Nephron (organoid): Measurements from ENCODE around the gene DUS1L.

ENCODE experiments used
- H3K27ac Mint-ChIP-seq, 3 experiments: 2 replicates each; pipeline ENCODE4 v1.8.0; 2020; ENCODE audit warnings: mixed read lengths in 3 of 3, mild to moderate bottlenecking in 2 of 3, moderate library complexity in 1 of 3
- H3K27me3 Mint-ChIP-seq: 2 replicates; pipeline ENCODE4 v1.8.0; 2021; ENCODE audit warnings: low read depth, mild to moderate bottlenecking, moderate library complexity, mixed read lengths
- H3K36me3 Mint-ChIP-seq: 2 replicates; pipeline ENCODE4 v1.8.0; 2020; ENCODE audit warnings: low read depth, mixed read lengths
- H3K4me1 Mint-ChIP-seq: 2 replicates; pipeline ENCODE4 v1.8.0; 2020; ENCODE audit warnings: mixed read lengths
- H3K4me3 Mint-ChIP-seq, 3 experiments: 2 replicates each; pipeline ENCODE4 v1.8.0; 2020; ENCODE audit warnings: mild to moderate bottlenecking in 3 of 3, mixed read lengths in 3 of 3, moderate library complexity in 2 of 3
- H3K9me3 Mint-ChIP-seq: 2 replicates; pipeline ENCODE4 v1.8.0; 2020; ENCODE audit warnings: mixed read lengths
- TF ChIP-seq, protein P1 (sequence below), 3 experiments: fragments of 200-600 bp; sonication (generic); IDR thresholded peaks; one replicate each; pipeline ENCODE4 v1.5.0; 2021; ENCODE audit warnings: antibody characterized with exemption in 3 of 3; ENCODE audit not compliant: unreplicated experiment in 3 of 3

DUS1L gene

DNA sequence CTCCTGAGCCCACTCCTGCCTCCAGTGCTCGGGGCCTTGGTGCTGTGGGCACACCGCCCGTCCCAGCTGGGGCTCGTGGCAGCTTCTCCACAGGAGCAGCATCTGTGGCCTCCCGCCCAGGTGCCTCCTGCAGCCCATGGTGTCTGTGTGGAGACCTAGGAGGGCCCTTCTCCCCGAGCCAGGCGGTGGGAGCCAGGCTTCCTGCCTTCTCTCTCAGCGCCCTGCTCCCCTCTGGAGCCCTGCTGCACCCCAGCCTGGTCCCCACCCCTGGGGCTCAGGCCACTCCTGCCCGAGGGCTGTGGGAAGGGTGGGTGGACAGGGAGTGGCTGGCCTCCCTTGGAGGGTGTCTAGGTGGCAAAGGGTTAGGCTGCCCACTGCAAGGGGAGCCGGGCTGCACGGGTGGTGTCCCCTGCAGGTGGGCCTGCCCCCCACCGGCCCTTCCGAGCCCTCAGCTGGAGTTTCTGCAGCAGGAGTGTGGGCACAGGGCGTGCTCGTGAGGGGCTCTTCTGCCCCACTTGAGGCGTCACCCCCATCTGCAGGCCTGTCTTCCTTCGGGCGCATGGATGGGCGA, 53.9 kb downstream of the DUS1L start:
- Mint-ChIP-seq H3K27ac (no peak overlapping the region), H3K4me1 (no peaks in the 10 kb centered on the region), H3K27me3 (no peaks in the 10 kb centered on the region), H3K4me3 (no peak overlapping the region), H3K9me3 (no peaks in the 10 kb centered on the region), H3K36me3 (no peaks in the 10 kb centered on the region)
- TF ChIP-seq, protein P1, sequence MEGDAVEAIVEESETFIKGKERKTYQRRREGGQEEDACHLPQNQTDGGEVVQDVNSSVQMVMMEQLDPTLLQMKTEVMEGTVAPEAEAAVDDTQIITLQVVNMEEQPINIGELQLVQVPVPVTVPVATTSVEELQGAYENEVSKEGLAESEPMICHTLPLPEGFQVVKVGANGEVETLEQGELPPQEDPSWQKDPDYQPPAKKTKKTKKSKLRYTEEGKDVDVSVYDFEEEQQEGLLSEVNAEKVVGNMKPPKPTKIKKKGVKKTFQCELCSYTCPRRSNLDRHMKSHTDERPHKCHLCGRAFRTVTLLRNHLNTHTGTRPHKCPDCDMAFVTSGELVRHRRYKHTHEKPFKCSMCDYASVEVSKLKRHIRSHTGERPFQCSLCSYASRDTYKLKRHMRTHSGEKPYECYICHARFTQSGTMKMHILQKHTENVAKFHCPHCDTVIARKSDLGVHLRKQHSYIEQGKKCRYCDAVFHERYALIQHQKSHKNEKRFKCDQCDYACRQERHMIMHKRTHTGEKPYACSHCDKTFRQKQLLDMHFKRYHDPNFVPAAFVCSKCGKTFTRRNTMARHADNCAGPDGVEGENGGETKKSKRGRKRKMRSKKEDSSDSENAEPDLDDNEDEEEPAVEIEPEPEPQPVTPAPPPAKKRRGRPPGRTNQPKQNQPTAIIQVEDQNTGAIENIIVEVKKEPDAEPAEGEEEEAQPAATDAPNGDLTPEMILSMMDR (IDR thresholded peaks at IDR 0.05; ENCODE audit: unreplicated experiment in 3 of 3), result no peak

DNA sequence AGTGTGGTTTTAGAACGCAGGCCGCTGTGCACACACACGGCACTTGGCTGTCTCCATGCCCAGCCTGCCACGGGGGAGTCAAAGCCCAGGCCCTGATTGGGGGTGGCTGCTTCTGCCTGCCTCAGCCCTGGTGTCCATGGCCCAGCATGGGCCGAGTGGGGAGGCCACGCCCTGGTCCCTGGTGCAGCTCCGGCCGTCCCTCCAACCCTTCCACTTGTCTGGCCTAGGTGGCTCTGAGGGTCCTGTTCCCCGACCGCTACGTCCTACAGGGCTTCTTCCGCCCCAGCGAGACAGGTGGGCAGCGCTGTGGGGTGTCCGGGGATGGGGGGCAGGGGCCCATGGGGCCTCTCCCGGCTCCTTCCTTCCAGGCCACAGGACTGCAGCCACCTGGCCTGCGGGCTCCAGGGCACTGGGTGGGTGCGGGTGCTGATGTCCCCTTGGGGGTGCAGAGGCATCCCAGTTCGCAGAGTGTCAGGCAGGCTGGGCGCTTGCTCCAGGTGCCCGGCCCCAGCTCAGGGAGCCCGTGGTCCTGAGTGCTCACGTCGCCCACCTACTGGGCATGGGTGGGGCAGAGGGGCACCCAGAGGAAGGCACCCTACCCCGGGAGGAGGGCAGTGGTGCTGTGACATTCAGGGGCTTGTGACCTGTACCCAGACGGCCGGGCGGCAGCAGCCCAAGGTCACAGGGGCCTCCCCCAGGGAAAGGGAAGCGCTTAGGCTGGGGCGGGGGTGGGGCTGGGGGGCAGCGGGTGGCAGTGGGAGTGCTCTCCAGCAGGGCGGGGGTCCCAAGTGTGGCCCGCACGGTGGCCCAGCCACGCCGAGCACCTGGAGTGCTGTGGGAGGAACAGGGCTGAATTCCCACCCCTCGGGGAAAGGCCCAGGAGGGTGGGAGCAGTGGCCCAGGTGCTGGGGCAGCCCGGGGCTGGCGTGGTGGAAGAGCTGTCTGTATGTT, 54.8 kb downstream of the DUS1L start:
- Mint-ChIP-seq H3K9me3 (no peaks in the 10 kb centered on the region), H3K4me3 (no peak overlapping the region), H3K27me3 (no peaks in the 10 kb centered on the region), H3K36me3 (no peaks in the 10 kb centered on the region), H3K4me1 (peaks cover 7% of the 10 kb centered on the region), H3K27ac (no peak overlapping the region)
- TF ChIP-seq, protein P1 (IDR thresholded peaks at IDR 0.05; ENCODE audit: unreplicated experiment in 3 of 3), result no peak

DNA sequence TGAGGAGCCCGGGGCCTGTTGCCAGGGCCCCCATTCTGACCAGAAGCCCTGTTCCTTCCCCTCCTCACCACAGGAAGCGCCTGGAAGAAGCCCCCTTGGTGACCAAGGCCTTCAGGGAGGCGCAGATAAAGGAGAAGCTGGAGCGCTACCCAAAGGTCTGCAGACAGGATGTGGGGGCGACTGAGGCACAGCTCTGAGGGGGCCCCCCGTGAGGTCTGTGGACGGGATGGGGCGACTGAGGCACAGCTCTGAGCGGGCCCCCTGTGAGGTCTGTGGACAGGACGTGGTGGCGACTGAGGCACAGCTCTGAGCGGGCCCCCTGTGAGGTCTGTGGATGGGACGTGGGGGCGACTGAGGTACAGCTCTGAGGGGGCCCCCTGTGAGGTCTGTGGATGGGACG, 56.2 kb downstream of the DUS1L start:
- H3K4me3 Mint-ChIP-seq, result no peak overlapping the region
- H3K27me3 Mint-ChIP-seq, result no peaks in the 10 kb centered on the region
- no peaks in the 10 kb centered on the region for H3K9me3 Mint-ChIP-seq
- H3K4me1 Mint-ChIP-seq, result peaks cover 9% of the 10 kb centered on the region
- TF ChIP-seq, protein P1 (IDR thresholded peaks at IDR 0.05; ENCODE audit: unreplicated experiment in 3 of 3), result no peak
- no peaks in the 10 kb centered on the region for H3K36me3 Mint-ChIP-seq
- no peak overlapping the region for H3K27ac Mint-ChIP-seq

DNA sequence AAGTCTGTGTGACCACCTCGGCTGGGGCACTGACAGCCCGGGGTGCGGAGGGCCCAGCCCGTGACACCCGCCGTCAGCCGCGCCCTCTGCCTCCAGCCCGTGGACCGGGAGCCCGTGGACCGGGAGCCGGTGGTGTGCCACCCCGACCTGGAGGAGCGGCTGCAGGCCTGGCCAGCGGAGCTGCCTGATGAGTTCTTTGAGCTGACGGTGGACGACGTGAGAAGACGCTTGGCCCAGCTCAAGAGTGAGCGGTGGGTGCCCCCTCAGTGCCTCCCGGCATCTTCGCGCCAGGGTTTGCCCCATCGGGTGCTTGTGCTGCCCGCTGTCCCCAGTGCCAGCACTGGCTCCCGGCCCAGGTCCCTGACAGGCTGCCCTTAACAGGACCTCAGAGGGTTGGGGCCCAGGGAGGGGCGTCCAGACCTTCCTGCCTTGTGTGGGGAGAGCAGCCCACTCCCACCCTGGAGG, 56.6 kb downstream of the DUS1L start:
- no peak overlapping the region for H3K4me3 Mint-ChIP-seq
- H3K9me3 Mint-ChIP-seq, result no peaks in the 10 kb centered on the region
- H3K36me3 Mint-ChIP-seq, result no peaks in the 10 kb centered on the region
- H3K4me1 Mint-ChIP-seq, result peaks cover 9% of the 10 kb centered on the region
- no peaks in the 10 kb centered on the region for H3K27me3 Mint-ChIP-seq
- TF ChIP-seq, protein P1 (IDR thresholded peaks at IDR 0.05; ENCODE audit: unreplicated experiment in 3 of 3), result no peak
- H3K27ac Mint-ChIP-seq, result no peak overlapping the region

DNA sequence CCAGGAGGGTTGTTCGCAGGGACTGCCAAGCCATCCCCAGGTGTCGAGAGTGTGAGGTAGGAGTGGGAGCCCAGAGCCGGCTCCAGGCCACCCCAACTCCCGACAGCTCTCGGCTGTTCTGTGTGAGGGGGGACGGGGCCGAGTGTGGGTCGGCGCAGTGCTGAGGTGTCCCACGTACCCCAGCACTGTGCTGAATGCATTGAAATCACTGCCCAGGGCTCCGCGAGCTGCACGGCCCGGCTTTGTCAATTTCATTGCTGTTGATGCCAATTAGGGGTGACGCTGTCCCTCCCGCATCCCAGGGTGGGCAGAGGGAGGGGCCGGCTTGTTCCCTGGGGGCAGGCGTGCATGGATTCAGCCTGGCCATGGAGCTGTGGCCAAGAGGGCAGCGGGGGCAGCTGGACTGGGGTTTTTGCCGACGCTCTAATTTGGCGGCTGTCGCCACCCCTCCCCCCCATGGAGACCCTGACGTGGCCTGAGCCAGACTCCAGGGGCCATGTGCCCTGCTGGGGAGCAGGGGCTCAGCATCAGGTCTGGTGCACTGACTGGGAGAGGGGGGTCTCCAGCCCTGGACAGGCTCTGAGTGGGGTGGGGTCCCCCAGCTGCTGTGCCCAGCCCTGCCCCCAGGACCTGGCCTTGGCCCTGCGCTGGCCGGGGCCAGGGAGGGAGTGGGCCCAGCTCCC, 57.2 kb downstream of the DUS1L start:
- Mint-ChIP-seq H3K9me3 (no peaks in the 10 kb centered on the region), H3K27ac (no peak overlapping the region), H3K27me3 (no peaks in the 10 kb centered on the region), H3K4me3 (no peak overlapping the region), H3K36me3 (no peaks in the 10 kb centered on the region), H3K4me1 (peaks cover 12% of the 10 kb centered on the region)
- TF ChIP-seq, protein P1 (IDR thresholded peaks at IDR 0.05; ENCODE audit: unreplicated experiment in 3 of 3), result no peak
